ENCODE measurements around the gene ARHGAP45. TPM values are rescaled to one million over a fixed set of nuclear protein-coding genes. Genes with fewer than 3 reads are reported as not detected.

Gene ARHGAP45
- total RNA-seq, 2 experiments from 2014 or later: 123 to 136 TPM

GRCh38 chr19:1089126-1089771 lies 22.3 kb downstream of the ARHGAP45 start:
- intact Hi-C loops (cut with micrococcal nuclease): no loop called here
- Mint-ChIP-seq H3K4me3 (no peak overlapping the region), H3K9me3 (no peaks in the 10 kb centered on the region), H3K27me3 (ENCODE audit: low read depth) (no peaks in the 10 kb centered on the region), H3K36me3 (ENCODE audit: low read depth) (peaks cover 34% of the 10 kb centered on the region), H3K4me1 (ENCODE audit: low read depth) (peaks cover 52% of the 10 kb centered on the region), H3K27ac (peak overlapping the region; percentile 36)
- no peak for DNase-seq
- CTCF ChIA-PET: no interaction called here

GRCh38 chr19:1089891-1090290 lies 22.9 kb downstream of the ARHGAP45 start:
- intact Hi-C loops (cut with micrococcal nuclease): no loop called here

GRCh38 chr19:1090731-1091543 lies 24.0 kb downstream of the ARHGAP45 start:
- no peak for DNase-seq
- CTCF ChIA-PET: interaction anchor here (0.5 to 1.1 kb wide), 2 partner anchors 9 to 62 kb away, joined by 3 to 4 read pairs; no protein-coding TSS in a partner anchor
- Mint-ChIP-seq H3K36me3 (ENCODE audit: low read depth) (peaks cover 29% of the 10 kb centered on the region), H3K9me3 (no peaks in the 10 kb centered on the region), H3K27me3 (ENCODE audit: low read depth) (no peaks in the 10 kb centered on the region), H3K4me1 (ENCODE audit: low read depth) (peaks cover 56% of the 10 kb centered on the region), H3K27ac (no peak overlapping the region), H3K4me3 (no peak overlapping the region)
- intact Hi-C loops (cut with micrococcal nuclease): no loop called here

More at GRCh38 chr19:1089891-1090290, 22.9 kb downstream of the ARHGAP45 start:
- no peak for DNase-seq
- CTCF ChIA-PET: interaction anchor here (1.1 kb wide), 1 partner anchor 61 kb away, joined by 4 read pairs; no protein-coding TSS in a partner anchor
- no peak overlapping the region for H3K27ac Mint-ChIP-seq
- H3K4me1 Mint-ChIP-seq (ENCODE audit: low read depth): peaks cover 56% of the 10 kb centered on the region
- no peaks in the 10 kb centered on the region for H3K9me3 Mint-ChIP-seq
- H3K27me3 Mint-ChIP-seq (ENCODE audit: low read depth): no peaks in the 10 kb centered on the region
- H3K4me3 Mint-ChIP-seq: no peak overlapping the region
- H3K36me3 Mint-ChIP-seq (ENCODE audit: low read depth): peaks cover 34% of the 10 kb centered on the region

- no peak overlapping the region for H3K27ac Mint-ChIP-seq
- DNase-seq: no peak
- peaks cover 26% of the 10 kb centered on the region for H3K36me3 Mint-ChIP-seq (ENCODE audit: low read depth)
- no peaks in the 10 kb centered on the region for H3K27me3 Mint-ChIP-seq (ENCODE audit: low read depth)
- peaks cover 60% of the 10 kb centered on the region for H3K4me1 Mint-ChIP-seq (ENCODE audit: low read depth)
- intact Hi-C loops (cut with micrococcal nuclease): no loop called here
- CTCF ChIA-PET: no interaction called here
- H3K9me3 Mint-ChIP-seq: no peaks in the 10 kb centered on the region
- no peak overlapping the region for H3K4me3 Mint-ChIP-seq
Measured at GRCh38 chr19:1091544-1092175, 24.7 kb downstream of the ARHGAP45 start.

GRCh38 chr19:1093330-1093729 lies 26.4 kb downstream of the ARHGAP45 start:
- CTCF ChIA-PET: interaction anchor here (1.2 to 1.5 kb wide), 2 partner anchors 63 to 124 kb away, joined by 3 to 5 read pairs; no protein-coding TSS in a partner anchor
- H3K9me3 Mint-ChIP-seq: no peaks in the 10 kb centered on the region

GRCh38 chr19:1093811-1094553 lies 27.0 kb downstream of the ARHGAP45 start:
- no peaks in the 10 kb centered on the region for H3K9me3 Mint-ChIP-seq
- H3K4me1 Mint-ChIP-seq (ENCODE audit: low read depth): peaks cover 60% of the 10 kb centered on the region
- CTCF ChIA-PET: interaction anchor here (0.6 to 1.5 kb wide), 3 partner anchors 12 to 123 kb away, joined by 3 to 5 read pairs (median 5); no protein-coding TSS in a partner anchor
- peak overlapping the region; percentile 92 for H3K27ac Mint-ChIP-seq
- no peak for DNase-seq
- H3K4me3 Mint-ChIP-seq: peak overlapping the region; percentile 92
- intact Hi-C loops (cut with micrococcal nuclease): loop anchor here (2.0 kb wide), 1 partner anchor 53 kb away; the partner anchor contains the start of gene ABCA7
- no peaks in the 10 kb centered on the region for H3K27me3 Mint-ChIP-seq (ENCODE audit: low read depth)
- H3K36me3 Mint-ChIP-seq (ENCODE audit: low read depth): peaks cover 17% of the 10 kb centered on the region

More at GRCh38 chr19:1093330-1093729, 26.4 kb downstream of the ARHGAP45 start:
- intact Hi-C loops (cut with micrococcal nuclease): no loop called here
- Mint-ChIP-seq H3K27me3 (ENCODE audit: low read depth) (no peaks in the 10 kb centered on the region), H3K36me3 (ENCODE audit: low read depth) (peaks cover 19% of the 10 kb centered on the region), H3K4me3 (peak overlapping the region; percentile 92), H3K27ac (no peak overlapping the region), H3K4me1 (ENCODE audit: low read depth) (peaks cover 59% of the 10 kb centered on the region)
- DNase-seq: no peak

- peaks cover under 1% of the 10 kb centered on the region for H3K9me3 Mint-ChIP-seq
- intact Hi-C loops (cut with micrococcal nuclease): loop anchor here (2.0 kb wide), 1 partner anchor 54 kb away; the partner anchor contains the start of gene ABCA7
- peak overlapping the region; percentile 92 for H3K27ac Mint-ChIP-seq
- H3K27me3 Mint-ChIP-seq (ENCODE audit: low read depth): no peaks in the 10 kb centered on the region
- CTCF ChIA-PET: interaction anchor here (0.6 to 1.5 kb wide), 2 partner anchors 13 to 123 kb away, joined by 5 read pairs; no protein-coding TSS in a partner anchor
- H3K36me3 Mint-ChIP-seq (ENCODE audit: low read depth): peaks cover 17% of the 10 kb centered on the region
- peaks cover 60% of the 10 kb centered on the region for H3K4me1 Mint-ChIP-seq (ENCODE audit: low read depth)
- peak overlapping the region; percentile 92 for H3K4me3 Mint-ChIP-seq
- peak; percentile 63 for DNase-seq
Measured at GRCh38 chr19:1094655-1094977, 27.6 kb downstream of the ARHGAP45 start.

- CTCF ChIA-PET: interaction anchor here (0.6 kb wide), 1 partner anchor 13 kb away, joined by 5 read pairs; no protein-coding TSS in a partner anchor
- no peaks in the 10 kb centered on the region for H3K27me3 Mint-ChIP-seq (ENCODE audit: low read depth)
- peaks cover 20% of the 10 kb centered on the region for H3K36me3 Mint-ChIP-seq (ENCODE audit: low read depth)
- intact Hi-C loops (cut with micrococcal nuclease): loop anchor here (1.0 to 5.0 kb wide), 9 partner anchors 8 to 298 kb away; partner anchors contain the start of genes ABCA7, ARID3A, GPX4 and PTBP1
- H3K4me1 Mint-ChIP-seq (ENCODE audit: low read depth): peaks cover 65% of the 10 kb centered on the region
- H3K27ac Mint-ChIP-seq: peak within 1 kb of the TSS; percentile 92
- DNase-seq: peak; percentile 99
- peaks cover 4% of the 10 kb centered on the region for H3K9me3 Mint-ChIP-seq
- peak within 1 kb of the TSS; percentile 92 for H3K4me3 Mint-ChIP-seq
Measured at GRCh38 chr19:1094978-1095701, 28.2 kb downstream of the ARHGAP45 start, which contains the start of gene POLR2E. Gene POLR2E, minus strand, starts transcription at chr19:1095375. Its CDS starts 60 bp downstream, at chr19:1095315.

- Mint-ChIP-seq H3K4me3 (no peak overlapping the region), H3K27me3 (ENCODE audit: low read depth) (no peaks in the 10 kb centered on the region), H3K9me3 (peaks cover 4% of the 10 kb centered on the region), H3K4me1 (ENCODE audit: low read depth) (peaks cover 84% of the 10 kb centered on the region), H3K27ac (peak overlapping the region; percentile 71), H3K36me3 (ENCODE audit: low read depth) (peaks cover 12% of the 10 kb centered on the region)
- intact Hi-C loops (cut with micrococcal nuclease): loop anchor here (5.0 kb wide), 3 partner anchors 95 to 300 kb away; partner anchors contain the start of genes ARID3A and PTBP1
- CTCF ChIA-PET: interaction anchor here (1.3 kb wide), 1 partner anchor 31 kb away, joined by 3 read pairs; the partner anchor contains the start of gene ARHGAP45
- no peak for DNase-seq
Measured at GRCh38 chr19:1097810-1098176, 30.8 kb downstream of the ARHGAP45 start.

- intact Hi-C loops (cut with micrococcal nuclease): loop anchor here (1.0 to 5.0 kb wide), 4 partner anchors 21 to 301 kb away; partner anchors contain the start of genes ARID3A and PTBP1
- peak overlapping the region; percentile 81 for H3K27ac Mint-ChIP-seq
- H3K36me3 Mint-ChIP-seq (ENCODE audit: low read depth): peaks cover 8% of the 10 kb centered on the region
- no peak for DNase-seq
- no peaks in the 10 kb centered on the region for H3K27me3 Mint-ChIP-seq (ENCODE audit: low read depth)
- no peak overlapping the region for H3K4me3 Mint-ChIP-seq
- CTCF ChIA-PET: no interaction called here
- H3K9me3 Mint-ChIP-seq: peaks cover 4% of the 10 kb centered on the region
- H3K4me1 Mint-ChIP-seq (ENCODE audit: low read depth): peaks cover 88% of the 10 kb centered on the region
Measured at GRCh38 chr19:1098177-1099051, 31.4 kb downstream of the ARHGAP45 start.

Measured in activated naive CD4-positive, alpha-beta T cell treated with anti-CD3 and anti-CD28 coated beads for 36 hours (primary cell).